Lung (tissue), 12 donors: ENCODE results near the gene LAMC2. TPM values are rescaled to one million over a fixed set of nuclear protein-coding genes. Genes with fewer than 3 reads are reported as not detected.
"Not testable (repeated sequence)": the region's sequence is repeated elsewhere in the genome, so short reads cannot be mapped to it uniquely, and the experiment has no call there.

Source experiments
- ATAC-seq: fragments of 200-7000 bp; cut with Tn5 transposase; one replicate; pipeline ENCODE4 v1.9.1; 2020; ENCODE audit warnings: moderate number of reproducible peaks; ENCODE audit not compliant: insufficient read depth, low FRiP score
- DNase-seq, 3 donors: peaks; one replicate each; pipeline ENCODE4 v3.0.0-alpha.2; 2013 to 2017
- H3K27ac ChIP-seq, 2 donors: one replicate each; pipeline ENCODE4 v1.5.1; 2013; ENCODE audit warnings: mild to moderate bottlenecking in 2 of 2, moderate library complexity in 2 of 2, control low read depth in 1 of 2, inconsistent platforms in 1 of 2, low read depth in 1 of 2, low read length in 1 of 2
- H3K27me3 ChIP-seq, 3 donors: one replicate each; pipeline ENCODE4 v1.5.1; 2013; ENCODE audit warnings: low read length in 2 of 3; ENCODE audit not compliant: control insufficient read depth in 3 of 3, insufficient read depth in 3 of 3
- H3K36me3 ChIP-seq, 4 donors: one replicate each; pipeline ENCODE4 v1.5.1; 2013; ENCODE audit warnings: low read length in 4 of 4, mild to moderate bottlenecking in 1 of 4, moderate library complexity in 1 of 4; ENCODE audit not compliant: control insufficient read depth in 4 of 4, insufficient read depth in 4 of 4
- H3K4me1 ChIP-seq, 5 donors: one replicate each; pipeline ENCODE4 v1.5.1; 2013; ENCODE audit warnings: low read length in 5 of 5, mild to moderate bottlenecking in 2 of 5, moderate library complexity in 1 of 5; ENCODE audit not compliant: control insufficient read depth in 5 of 5, insufficient read depth in 5 of 5
- H3K4me3 ChIP-seq: one replicate; pipeline ENCODE4 v1.5.1; 2013; ENCODE audit warnings: mild to moderate bottlenecking, control low read depth, moderate library complexity
- H3K9ac ChIP-seq, 2 donors: one replicate each; pipeline ENCODE4 v1.5.1; 2013; ENCODE audit warnings: low read length in 2 of 2, control low read depth in 1 of 2; ENCODE audit not compliant: insufficient read depth in 1 of 2
- H3K9me3 ChIP-seq, 4 donors: one replicate each; pipeline ENCODE4 v1.5.1; 2013; ENCODE audit warnings: low read length in 3 of 4, mild to moderate bottlenecking in 1 of 4, moderate library complexity in 1 of 4; ENCODE audit not compliant: control insufficient read depth in 4 of 4, insufficient read depth in 3 of 4
- WGBS, 2 donors: extraction: QIAGEN DNeasy Blood & Tissue Kit; methylation state at CpG; one replicate each; pipeline ENCODE4 v1.1.7; 2013; 5-methylcytosine and 5-hydroxymethylcytosine counted together
- polyA plus RNA-seq, 2 donors: library from polyadenylated mRNA; stranded (reverse); fragments of 200-250 nt; gene quantifications; one replicate each; pipeline ENCODE4 v1.2.1, GENCODE V29; 2013
- total RNA-seq, 2 donors: library from RNA; depleted of rRNA in 1 of 2; stranded (reverse); fragments of >200 nt in 1 of 2; gene quantifications; one replicate each; pipeline ENCODE4 v1.2.1, GENCODE V29; 2014 to 2021
- TF ChIP-seq, protein P1 (sequence below): IDR thresholded peaks from 2 replicates; pipeline ENCODE4 v1.5.1; 2012; ENCODE audit warnings: mild to moderate bottlenecking; ENCODE audit errors: control extremely low read depth, extremely low read depth
- donor health status: control.
- donor health status: control.
- donor health status: Bipolar disorder and iron deficiency.
- donor health status: healthy.
- donor health status: DM: yes; HTN: yes; CAD: no.

LAMC2 gene
- total and polyA plus RNA-seq, 4 donors, result 13.7 to 63.1 (median 40.3) TPM

DNA sequence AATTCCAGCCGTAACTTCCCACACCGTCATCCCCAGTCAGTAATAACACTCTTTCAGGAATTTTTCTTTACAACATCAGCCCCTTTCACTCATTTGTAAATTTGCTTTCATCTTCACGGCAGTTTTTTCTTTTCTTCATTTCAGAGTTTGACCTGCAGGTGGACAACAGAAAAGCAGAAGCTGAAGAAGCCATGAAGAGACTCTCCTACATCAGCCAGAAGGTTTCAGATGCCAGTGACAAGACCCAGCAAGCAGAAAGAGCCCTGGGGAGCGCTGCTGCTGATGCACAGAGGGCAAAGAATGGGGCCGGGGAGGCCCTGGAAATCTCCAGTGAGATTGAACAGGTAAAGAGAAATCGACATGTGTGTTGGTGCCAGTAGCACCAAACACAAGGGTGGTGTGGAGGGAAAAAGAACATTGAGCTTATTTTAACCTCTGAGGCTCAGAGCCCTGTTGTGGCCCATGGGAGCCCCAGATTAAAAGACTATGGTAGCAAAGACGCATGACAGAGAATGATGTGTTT, 53.2 kb downstream of the LAMC2 start:
- H3K4me3 ChIP-seq, result no peak overlapping the region
- ATAC-seq (no peak), DNase-seq (no peak)
- peaks cover 1 to 9% (median 5%) of the 10 kb centered on the region in 5 donors for H3K4me1 ChIP-seq
- TF ChIP-seq, protein P1, sequence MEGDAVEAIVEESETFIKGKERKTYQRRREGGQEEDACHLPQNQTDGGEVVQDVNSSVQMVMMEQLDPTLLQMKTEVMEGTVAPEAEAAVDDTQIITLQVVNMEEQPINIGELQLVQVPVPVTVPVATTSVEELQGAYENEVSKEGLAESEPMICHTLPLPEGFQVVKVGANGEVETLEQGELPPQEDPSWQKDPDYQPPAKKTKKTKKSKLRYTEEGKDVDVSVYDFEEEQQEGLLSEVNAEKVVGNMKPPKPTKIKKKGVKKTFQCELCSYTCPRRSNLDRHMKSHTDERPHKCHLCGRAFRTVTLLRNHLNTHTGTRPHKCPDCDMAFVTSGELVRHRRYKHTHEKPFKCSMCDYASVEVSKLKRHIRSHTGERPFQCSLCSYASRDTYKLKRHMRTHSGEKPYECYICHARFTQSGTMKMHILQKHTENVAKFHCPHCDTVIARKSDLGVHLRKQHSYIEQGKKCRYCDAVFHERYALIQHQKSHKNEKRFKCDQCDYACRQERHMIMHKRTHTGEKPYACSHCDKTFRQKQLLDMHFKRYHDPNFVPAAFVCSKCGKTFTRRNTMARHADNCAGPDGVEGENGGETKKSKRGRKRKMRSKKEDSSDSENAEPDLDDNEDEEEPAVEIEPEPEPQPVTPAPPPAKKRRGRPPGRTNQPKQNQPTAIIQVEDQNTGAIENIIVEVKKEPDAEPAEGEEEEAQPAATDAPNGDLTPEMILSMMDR, result no peak
- H3K27me3 ChIP-seq, result no peaks in the 10 kb centered on the region
- H3K9ac ChIP-seq, result no peak overlapping the region
- peaks cover 0 to 2% (median 0%) of the 10 kb centered on the region in 4 donors for H3K9me3 ChIP-seq
- no peaks in the 10 kb centered on the region for H3K36me3 ChIP-seq
- WGBS, 2 donors, result 88 to 90% methylated on average over 7 of the region's 7 CpGs
- H3K27ac ChIP-seq, result peak overlapping the region; percentile 13 to 43

DNA sequence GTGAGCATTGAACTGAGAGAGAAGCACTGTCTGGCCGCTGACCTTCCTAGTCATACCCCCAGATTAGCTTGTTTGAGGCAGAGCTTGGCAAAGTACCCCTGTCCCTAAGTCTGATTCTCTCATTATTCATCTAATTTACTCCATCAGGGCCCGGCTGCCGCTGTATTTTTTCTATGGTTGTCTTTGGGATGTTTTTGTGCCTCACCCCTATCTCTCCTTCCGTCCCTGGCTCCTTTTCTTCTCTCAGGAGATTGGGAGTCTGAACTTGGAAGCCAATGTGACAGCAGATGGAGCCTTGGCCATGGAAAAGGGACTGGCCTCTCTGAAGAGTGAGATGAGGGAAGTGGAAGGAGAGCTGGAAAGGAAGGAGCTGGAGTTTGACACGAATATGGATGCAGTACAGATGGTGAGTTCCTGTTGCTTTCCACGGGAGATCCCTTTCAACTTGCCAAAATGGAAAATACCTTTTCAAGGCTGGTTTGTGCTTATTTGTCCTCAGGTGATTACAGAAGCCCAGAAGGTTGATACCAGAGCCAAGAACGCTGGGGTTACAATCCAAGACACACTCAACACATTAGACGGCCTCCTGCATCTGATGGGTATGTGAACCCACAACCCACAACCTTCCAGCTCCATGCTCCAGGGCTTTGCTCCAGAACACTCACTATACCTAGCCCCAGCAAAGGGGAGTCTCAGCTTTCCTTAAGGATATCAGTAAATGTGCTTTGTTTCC, 53.9 kb downstream of the LAMC2 start:
- WGBS, 2 donors, result 76 to 84% methylated on average over 8 of the region's 8 CpGs
- TF ChIP-seq, protein P1, result no peak
- H3K27me3 ChIP-seq, result no peaks in the 10 kb centered on the region
- H3K4me1 ChIP-seq, result peaks cover 1 to 8% (median 3%) of the 10 kb centered on the region in 5 donors
- no peak for DNase-seq
- peaks cover 0 to 2% (median 0%) of the 10 kb centered on the region in 4 donors for H3K9me3 ChIP-seq
- no peaks in the 10 kb centered on the region for H3K36me3 ChIP-seq
- ATAC-seq, result no peak
- H3K9ac ChIP-seq, result no peak overlapping the region
- H3K4me3 ChIP-seq, result no peak overlapping the region
- H3K27ac ChIP-seq, result peak overlapping the region in 1 of 2 donors; percentile 43

DNA sequence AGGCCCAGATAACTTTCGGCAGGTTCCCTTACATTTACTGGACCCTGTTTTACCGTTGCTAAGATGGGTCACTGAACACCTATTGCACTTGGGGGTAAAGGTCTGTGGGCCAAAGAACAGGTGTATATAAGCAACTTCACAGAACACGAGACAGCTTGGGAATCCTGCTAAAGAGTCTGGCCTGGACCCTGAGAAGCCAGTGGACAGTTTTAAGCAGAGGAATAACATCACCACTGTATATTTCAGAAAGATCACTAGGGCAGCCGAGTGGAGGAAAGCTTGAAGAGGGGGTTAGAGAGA, 54.4 kb downstream of the LAMC2 start:
- Histone ChIP-seq H3K4me1 (peaks cover 0 to 8% (median 1%) of the 10 kb centered on the region in 5 donors), H3K27me3 (no peaks in the 10 kb centered on the region), H3K36me3 (no peaks in the 10 kb centered on the region), H3K4me3 (no peak overlapping the region), H3K9me3 (peaks cover 0 to 2% (median 0%) of the 10 kb centered on the region in 4 donors), H3K27ac (peak overlapping the region; percentile 13 to 43), H3K9ac (no peak overlapping the region)
- ATAC-seq (no peak), DNase-seq (no peak)
- 89 to 93% methylated on average over 4 of the region's 4 CpGs for WGBS, 2 donors
- TF ChIP-seq, protein P1, result no peak

DNA sequence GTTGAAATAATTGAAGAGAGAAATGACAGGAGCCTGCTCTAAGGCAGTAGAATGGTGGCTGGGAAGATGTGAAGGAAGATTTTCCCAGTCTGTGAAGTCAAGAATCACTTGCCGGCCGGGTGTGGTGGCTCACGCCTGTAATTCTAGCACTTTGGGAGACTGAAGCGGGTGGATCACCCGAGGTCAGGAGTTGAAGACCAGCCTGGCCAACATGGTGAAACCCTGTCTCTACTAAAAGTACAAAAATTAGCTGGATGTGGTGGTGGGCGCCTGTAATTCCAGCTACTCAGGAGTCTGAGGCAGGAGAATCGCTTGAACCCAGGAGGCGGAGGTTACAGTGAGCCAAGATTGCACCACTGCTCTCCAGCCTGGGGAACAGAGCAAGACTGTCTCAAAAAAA, 54.8 kb downstream of the LAMC2 start:
- not testable (repeated sequence) for H3K27me3 ChIP-seq, DNase-seq, H3K36me3 ChIP-seq, H3K4me1 ChIP-seq, H3K9ac ChIP-seq, ATAC-seq, H3K4me3 ChIP-seq, H3K9me3 ChIP-seq
- 95% methylated on average over 8 of the region's 8 CpGs for WGBS, 2 donors
- H3K27ac ChIP-seq, result peak overlapping the region; percentile 13 to 56
